Neural cell (in vitro differentiated cells): ENCODE results near the gene COBL. TPM values are rescaled to one million over a fixed set of nuclear protein-coding genes. Genes with fewer than 3 reads are reported as not detected.

Experiments used
- H2AFZ ChIP-seq: fragments of 200-600, 300-800 bp; sonication (generic), shearing (Covaris generic); 2 replicates; pipeline ENCODE4 v1.6.0; 2014; ENCODE audit warnings: low read depth, mild to moderate bottlenecking, antibody characterized with exemption, low read length, moderate library complexity
- H3F3A ChIP-seq: fragments of 200-600 bp; shearing (Covaris generic); 2 replicates; pipeline ENCODE4 v1.6.1; 2016; ENCODE audit warnings: mild to moderate bottlenecking, moderate library complexity, mixed read lengths, antibody characterized with exemption, low read length; ENCODE audit not compliant: insufficient read depth, poor library complexity, severe bottlenecking
- H3K27ac ChIP-seq: fragments of 200-600, 300-800 bp; sonication (generic), shearing (Covaris generic); 2 replicates; pipeline ENCODE4 v1.5.1; 2014; ENCODE audit warnings: mild to moderate bottlenecking, low read length, moderate library complexity
- H3K27me3 ChIP-seq: fragments of 300-800, 200-600 bp; sonication (generic), shearing (Covaris generic); 2 replicates; pipeline ENCODE4 v1.6.0; 2014; ENCODE audit warnings: mild to moderate bottlenecking, low read depth, low read length, moderate library complexity; ENCODE audit not compliant: insufficient read depth
- H3K36me3 ChIP-seq: fragments of 300-800, 200-600 bp; sonication (generic), shearing (Covaris generic); 2 replicates; pipeline ENCODE4 v1.5.1; 2014; ENCODE audit warnings: mild to moderate bottlenecking, antibody characterized with exemption, low read length, moderate library complexity; ENCODE audit not compliant: insufficient read depth
- H3K4me2 ChIP-seq: fragments of 300-800, 200-600 bp; sonication (generic), shearing (Covaris generic); 2 replicates; pipeline ENCODE4 v1.6.0; 2014; ENCODE audit warnings: mild to moderate bottlenecking, low read length
- H3K4me3 ChIP-seq: fragments of 300-800, 200-600 bp; sonication (generic), shearing (Covaris generic); 2 replicates; pipeline ENCODE4 v1.5.1; 2014; ENCODE audit warnings: mild to moderate bottlenecking, low read length, moderate library complexity
- H3K79me2 ChIP-seq: fragments of 200-600 bp; shearing (Covaris generic); replicated peaks from 2 replicates; pipeline ENCODE4 v1.6.0; 2014; ENCODE audit warnings: mild to moderate bottlenecking, low read length, moderate library complexity; ENCODE audit not compliant: insufficient read depth
- H3K9ac ChIP-seq: fragments of 300-800, 200-600 bp; sonication (generic), shearing (Covaris generic); 2 replicates; pipeline ENCODE4 v1.6.1; 2016; ENCODE audit warnings: mild to moderate bottlenecking, low read length, mixed read lengths
- H3K9me2 ChIP-seq: fragments of 200-600 bp; shearing (Covaris generic); 2 replicates; pipeline ENCODE4 v1.6.1; 2016; ENCODE audit warnings: mild to moderate bottlenecking, low read length, mixed read lengths; ENCODE audit not compliant: insufficient read depth
- H3K9me3 ChIP-seq: fragments of 200-600, 300-800 bp; sonication (generic), shearing (Covaris generic); 2 replicates; pipeline ENCODE4 v1.6.1; 2016; ENCODE audit warnings: mild to moderate bottlenecking, mixed run types, low read length, moderate library complexity, mixed read lengths
- H4K20me1 ChIP-seq: fragments of 200-600 bp; shearing (Covaris generic); 2 replicates; pipeline ENCODE4 v1.6.1; 2016; ENCODE audit warnings: mild to moderate bottlenecking, mixed run types; ENCODE audit not compliant: insufficient read depth
- EP300 ChIP-seq: fragments of 450-650 bp; conservative IDR thresholded peaks from 2 replicates; pipeline ENCODE4 v1.6.1; 2014; ENCODE audit warnings: antibody characterized with exemption, mild to moderate bottlenecking, moderate library complexity; ENCODE audit not compliant: poor library complexity, severe bottlenecking
- EZH2 ChIP-seq: fragments of 200-600, 300-800 bp; shearing (Covaris generic), sonication (generic); IDR thresholded peaks from 2 replicates; pipeline ENCODE4 v1.6.1; 2014; ENCODE audit warnings: antibody characterized with exemption, low read length, borderline replicate concordance, mild to moderate bottlenecking; ENCODE audit not compliant: insufficient read depth, poor library complexity, severe bottlenecking
- MXI1 ChIP-seq: fragments of 450-650 bp; conservative IDR thresholded peaks from 2 replicates; pipeline ENCODE4 v1.6.1; 2014; ENCODE audit warnings: antibody characterized with exemption, mild to moderate bottlenecking; ENCODE audit not compliant: poor library complexity, severe bottlenecking
- POLR2AphosphoS5 ChIP-seq: IDR thresholded peaks from 2 replicates; pipeline ENCODE4 v1.6.1; 2012
- RAD21 ChIP-seq: fragments of 450-650 bp; conservative IDR thresholded peaks from 2 replicates; pipeline ENCODE4 v1.6.1; 2014; ENCODE audit warnings: antibody characterized with exemption, mild to moderate bottlenecking, moderate library complexity
- SMC3 ChIP-seq: fragments of 450-650 bp; conservative IDR thresholded peaks from 2 replicates; pipeline ENCODE4 v1.6.1; 2014; ENCODE audit warnings: antibody characterized with exemption, mild to moderate bottlenecking, moderate library complexity; ENCODE audit not compliant: poor library complexity
- TAF1 ChIP-seq: IDR thresholded peaks from 2 replicates; pipeline ENCODE4 v1.6.1; 2012; ENCODE audit warnings: low read depth
- polyA plus RNA-seq: library from polyadenylated mRNA; depleted of rRNA; stranded (reverse); fragments of >200 nt; gene quantifications from 2 replicates; pipeline ENCODE4 v1.2.3, GENCODE V29; 2014
- TF ChIP-seq, protein P1 (sequence below): IDR thresholded peaks from 2 replicates; pipeline ENCODE4 v1.6.1; 2012; ENCODE audit warnings: borderline replicate concordance
- TF ChIP-seq, protein P2 (sequence below): fragments of 450-650 bp; IDR thresholded peaks from 2 replicates; pipeline ENCODE4 v1.5.1; 2014; ENCODE audit warnings: antibody characterized with exemption, mild to moderate bottlenecking, moderate library complexity; ENCODE audit not compliant: poor library complexity, severe bottlenecking

Gene COBL
- polyA plus RNA-seq, 1 donor from 2014 or later: 0.12 TPM

DNA sequence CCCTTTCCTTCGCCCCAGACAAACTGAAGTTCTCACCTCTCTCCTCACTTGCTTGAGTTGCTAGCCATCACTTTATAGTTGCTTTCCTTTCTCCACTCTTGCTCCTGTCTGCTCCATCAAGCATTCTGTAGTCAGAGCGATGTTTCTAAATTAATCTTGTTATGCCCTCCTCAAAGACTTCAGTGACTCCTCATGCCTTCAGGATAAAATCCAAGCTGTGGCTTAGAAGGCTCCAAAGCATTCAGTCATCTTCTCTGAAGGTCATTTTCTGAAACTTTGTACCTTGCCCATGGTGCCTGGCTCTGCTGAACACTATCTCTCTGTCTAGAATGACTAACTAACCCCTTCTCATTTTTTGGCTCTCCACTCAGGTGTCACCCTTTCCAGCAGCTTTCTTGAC lies 311.5 kb downstream of the COBL start:
- no peaks in the 10 kb centered on the region for H3K79me2 ChIP-seq
- no peak overlapping the region for H3K9ac ChIP-seq
- no peak overlapping the region for H3K4me2 ChIP-seq
- H2AFZ ChIP-seq: no peak overlapping the region
- H3K9me3 ChIP-seq: no peaks in the 10 kb centered on the region
- H3K36me3 ChIP-seq: no peaks in the 10 kb centered on the region
- H3K27me3 ChIP-seq: no peaks in the 10 kb centered on the region
- H3F3A ChIP-seq: no peaks in the 10 kb centered on the region
- H3K27ac ChIP-seq: no peak overlapping the region
- H4K20me1 ChIP-seq: no peaks in the 10 kb centered on the region
- no peaks in the 10 kb centered on the region for H3K9me2 ChIP-seq
- TF ChIP-seq EZH2: no peak
- TF ChIP-seq MXI1: no peak
- TF ChIP-seq POLR2AphosphoS5: no peak
- no peak for TF ChIP-seq TAF1
- TF ChIP-seq, protein P1, sequence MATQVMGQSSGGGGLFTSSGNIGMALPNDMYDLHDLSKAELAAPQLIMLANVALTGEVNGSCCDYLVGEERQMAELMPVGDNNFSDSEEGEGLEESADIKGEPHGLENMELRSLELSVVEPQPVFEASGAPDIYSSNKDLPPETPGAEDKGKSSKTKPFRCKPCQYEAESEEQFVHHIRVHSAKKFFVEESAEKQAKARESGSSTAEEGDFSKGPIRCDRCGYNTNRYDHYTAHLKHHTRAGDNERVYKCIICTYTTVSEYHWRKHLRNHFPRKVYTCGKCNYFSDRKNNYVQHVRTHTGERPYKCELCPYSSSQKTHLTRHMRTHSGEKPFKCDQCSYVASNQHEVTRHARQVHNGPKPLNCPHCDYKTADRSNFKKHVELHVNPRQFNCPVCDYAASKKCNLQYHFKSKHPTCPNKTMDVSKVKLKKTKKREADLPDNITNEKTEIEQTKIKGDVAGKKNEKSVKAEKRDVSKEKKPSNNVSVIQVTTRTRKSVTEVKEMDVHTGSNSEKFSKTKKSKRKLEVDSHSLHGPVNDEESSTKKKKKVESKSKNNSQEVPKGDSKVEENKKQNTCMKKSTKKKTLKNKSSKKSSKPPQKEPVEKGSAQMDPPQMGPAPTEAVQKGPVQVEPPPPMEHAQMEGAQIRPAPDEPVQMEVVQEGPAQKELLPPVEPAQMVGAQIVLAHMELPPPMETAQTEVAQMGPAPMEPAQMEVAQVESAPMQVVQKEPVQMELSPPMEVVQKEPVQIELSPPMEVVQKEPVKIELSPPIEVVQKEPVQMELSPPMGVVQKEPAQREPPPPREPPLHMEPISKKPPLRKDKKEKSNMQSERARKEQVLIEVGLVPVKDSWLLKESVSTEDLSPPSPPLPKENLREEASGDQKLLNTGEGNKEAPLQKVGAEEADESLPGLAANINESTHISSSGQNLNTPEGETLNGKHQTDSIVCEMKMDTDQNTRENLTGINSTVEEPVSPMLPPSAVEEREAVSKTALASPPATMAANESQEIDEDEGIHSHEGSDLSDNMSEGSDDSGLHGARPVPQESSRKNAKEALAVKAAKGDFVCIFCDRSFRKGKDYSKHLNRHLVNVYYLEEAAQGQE: no peak
- TF ChIP-seq EP300: no peak
- TF ChIP-seq RAD21: no peak
- TF ChIP-seq, protein P2, sequence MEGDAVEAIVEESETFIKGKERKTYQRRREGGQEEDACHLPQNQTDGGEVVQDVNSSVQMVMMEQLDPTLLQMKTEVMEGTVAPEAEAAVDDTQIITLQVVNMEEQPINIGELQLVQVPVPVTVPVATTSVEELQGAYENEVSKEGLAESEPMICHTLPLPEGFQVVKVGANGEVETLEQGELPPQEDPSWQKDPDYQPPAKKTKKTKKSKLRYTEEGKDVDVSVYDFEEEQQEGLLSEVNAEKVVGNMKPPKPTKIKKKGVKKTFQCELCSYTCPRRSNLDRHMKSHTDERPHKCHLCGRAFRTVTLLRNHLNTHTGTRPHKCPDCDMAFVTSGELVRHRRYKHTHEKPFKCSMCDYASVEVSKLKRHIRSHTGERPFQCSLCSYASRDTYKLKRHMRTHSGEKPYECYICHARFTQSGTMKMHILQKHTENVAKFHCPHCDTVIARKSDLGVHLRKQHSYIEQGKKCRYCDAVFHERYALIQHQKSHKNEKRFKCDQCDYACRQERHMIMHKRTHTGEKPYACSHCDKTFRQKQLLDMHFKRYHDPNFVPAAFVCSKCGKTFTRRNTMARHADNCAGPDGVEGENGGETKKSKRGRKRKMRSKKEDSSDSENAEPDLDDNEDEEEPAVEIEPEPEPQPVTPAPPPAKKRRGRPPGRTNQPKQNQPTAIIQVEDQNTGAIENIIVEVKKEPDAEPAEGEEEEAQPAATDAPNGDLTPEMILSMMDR: no peak
- TF ChIP-seq SMC3: no peak
- no peak overlapping the region for H3K4me3 ChIP-seq

DNA sequence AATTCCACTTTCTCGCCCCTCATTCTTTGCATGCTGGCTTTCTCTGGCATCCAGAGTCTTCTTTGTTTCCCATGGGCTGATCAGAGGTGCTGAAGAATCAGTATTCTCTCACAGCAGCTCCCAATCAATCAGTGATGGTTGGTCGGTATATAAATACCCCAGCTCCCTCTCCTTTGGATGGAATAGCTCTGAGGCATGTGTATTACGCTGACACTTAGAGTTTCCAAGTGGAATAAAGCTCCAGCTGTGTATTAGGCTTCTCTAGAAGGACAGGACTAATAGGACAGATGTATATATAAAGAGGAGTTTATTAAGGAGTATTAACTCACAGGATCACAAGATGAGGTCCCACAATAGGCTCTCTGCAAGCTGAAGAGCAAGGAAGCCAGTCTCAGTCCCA lies 315.7 kb downstream of the COBL start:
- H3K9me2 ChIP-seq: no peaks in the 10 kb centered on the region
- H3F3A ChIP-seq: no peaks in the 10 kb centered on the region
- no peak overlapping the region for H3K9ac ChIP-seq
- no peaks in the 10 kb centered on the region for H4K20me1 ChIP-seq
- no peaks in the 10 kb centered on the region for H3K36me3 ChIP-seq
- no peak overlapping the region for H3K27ac ChIP-seq
- H2AFZ ChIP-seq: no peak overlapping the region
- no peaks in the 10 kb centered on the region for H3K27me3 ChIP-seq
- no peak overlapping the region for H3K4me2 ChIP-seq
- H3K9me3 ChIP-seq: no peaks in the 10 kb centered on the region
- no peak overlapping the region for H3K4me3 ChIP-seq
- TF ChIP-seq SMC3: no peak
- TF ChIP-seq RAD21: peak; percentile 47
- no peak for TF ChIP-seq POLR2AphosphoS5
- TF ChIP-seq TAF1: no peak
- no peak for TF ChIP-seq MXI1
- TF ChIP-seq, protein P2: peak; percentile 47
- no peak for TF ChIP-seq EP300
- H3K79me2 ChIP-seq: no peaks in the 10 kb centered on the region
